GM12878 (cell line): ENCODE data around the gene ITPR2.

Source experiments
- ATF2 ChIP-seq: IDR thresholded peaks from 2 replicates; pipeline ENCODE4 v1.6.1; 2012; ENCODE audit warnings: low read length, inconsistent platforms
- CHD2 ChIP-seq: IDR thresholded peaks from 2 replicates; pipeline ENCODE4 v1.6.1; 2011; ENCODE audit warnings: low read depth, low read length, improper control_type of control experiment, borderline replicate concordance
- CTCF ChIP-seq, 3 experiments: IDR thresholded peaks in 2 of 3; conservative IDR thresholded peaks in 1 of 3; 2 replicates each; pipeline ENCODE4 v1.5.1; 2011; ENCODE audit warnings: low read depth in 3 of 3, low read length in 3 of 3, mild to moderate bottlenecking in 3 of 3, control low read depth in 2 of 3, moderate library complexity in 2 of 3, inconsistent platforms in 1 of 3, mixed read lengths in 1 of 3; ENCODE audit not compliant: control insufficient read depth in 2 of 3, insufficient read depth in 1 of 3; ENCODE audit errors: extremely low read depth in 1 of 3
- JUNB ChIP-seq: IDR thresholded peaks from 2 replicates; pipeline ENCODE4 v1.6.1; 2016; ENCODE audit warnings: antibody characterized with exemption, mild to moderate bottlenecking
- MAX ChIP-seq: IDR thresholded peaks from 2 replicates; pipeline ENCODE4 v1.6.1; 2012; ENCODE audit warnings: low read depth, low read length, improper control_type of control experiment
- POLR2AphosphoS5 ChIP-seq: IDR thresholded peaks from 2 replicates; pipeline ENCODE4 v1.6.1; 2011; ENCODE audit warnings: mild to moderate bottlenecking, low read length, inconsistent platforms
- RCOR1 ChIP-seq: conservative IDR thresholded peaks from 2 replicates; pipeline ENCODE4 v1.6.1; 2012; ENCODE audit warnings: low read depth, low read length, improper control_type of control experiment
- RFX5 ChIP-seq: IDR thresholded peaks from 2 replicates; pipeline ENCODE4 v1.6.1; 2011; ENCODE audit warnings: low read depth, low read length, improper control_type of control experiment

GRCh38 chr12:26735249-26735639 lies 97.8 kb downstream of the ITPR2 start:
- TF ChIP-seq CTCF (IDR thresholded peaks at IDR 0.05 in 2 of 3, conservative IDR thresholded peaks at IDR 0.05 in 1 of 3; ENCODE audit: control insufficient read depth in 2 of 3, extremely low read depth in 1 of 3, insufficient read depth in 1 of 3, low read depth in 3 of 3, low read length in 3 of 3), result no peak
- TF ChIP-seq RCOR1, result no peak
- no peak for TF ChIP-seq POLR2AphosphoS5
- no peak for TF ChIP-seq ATF2
- no peak for TF ChIP-seq MAX
- no peak for TF ChIP-seq RFX5
- no peak for TF ChIP-seq CHD2
- TF ChIP-seq JUNB, result no peak
